Measurements from ENCODE around the gene STXBP1. TPM values are rescaled to one million over a fixed set of nuclear protein-coding genes. Genes with fewer than 3 reads are reported as not detected.

The STXBP1 gene
- total and polyA plus RNA-seq, 2 of the 8 experiments (the other 6 are each of a cell fraction or from before 2014, with no cell fraction given) = 11.5 to 60.9 TPM

- H3K23me2 ChIP-seq (ENCODE audit: low read depth, low read length) = peaks cover 5% of the 10 kb centered on the region; the same call in 1 of the 2 replicates
- H2BK15ac ChIP-seq (ENCODE audit: low read length) = no peak overlapping the region
- no peak overlapping the region for H3K4me3 ChIP-seq (ENCODE audit: extremely low read depth in 1 of 4, insufficient read depth in 2 of 4, low read depth in 3 of 4, low read length in 4 of 4)
- no peak overlapping the region for H3K4me2 ChIP-seq (ENCODE audit: insufficient read depth in 1 of 2, low read depth in 2 of 2, low read length in 2 of 2)
- H3K79me1 ChIP-seq (ENCODE audit: low read depth, low read length) = no peaks in the 10 kb centered on the region
- no peak for DNase-seq (ENCODE audit: low read depth in 1 of 2, low spot score in 2 of 2)
- H2BK5ac ChIP-seq (ENCODE audit: low read depth, low read length) = no peak overlapping the region
- no peak for FAIRE-seq
- no peak overlapping the region for H3K14ac ChIP-seq (ENCODE audit: insufficient read length)
- H3K36me3 ChIP-seq (ENCODE audit: control insufficient read depth in 2 of 4, insufficient read depth in 4 of 4, low read length in 3 of 4) = no peaks in the 10 kb centered on the region
- peaks cover 0 to 2% of the 10 kb centered on the region in 2 experiments for H4K20me1 ChIP-seq (replicated peaks in 1 of 2; ENCODE audit: control insufficient read depth in 1 of 2, insufficient read depth in 2 of 2, low read length in 2 of 2)
- no peak overlapping the region for H2BK20ac ChIP-seq (ENCODE audit: low read length)
- no peak overlapping the region for H3K4ac ChIP-seq (replicated peaks; ENCODE audit: insufficient read length, low read depth, low read length)
- CTCF ChIA-PET (ENCODE audit: partially characterized antibody) = interaction anchor here (0.6 to 13.7 kb wide), 48 partner anchors 10 to 529 kb away, joined by 3 to 193 read pairs (median 3); partner anchors contain the start of genes STXBP1, TOR2A and ZNF79
- TF ChIP-seq KDM1A (IDR thresholded peaks at IDR 0.05; ENCODE audit: borderline replicate concordance, low read length) (no peak), FOSL1 (IDR thresholded peaks at IDR 0.05; ENCODE audit: insufficient read depth, low read depth, low read length) (no peak), SUZ12 (IDR thresholded peaks at IDR 0.05; ENCODE audit: low read length) (no peak)
- no peak overlapping the region for H4K8ac ChIP-seq (ENCODE audit: extremely low read depth, insufficient read depth, low read length)
- H2AK5ac ChIP-seq (ENCODE audit: low read depth, low read length) = no peak overlapping the region
- no peaks in the 10 kb centered on the region for H3K79me2 ChIP-seq (ENCODE audit: control insufficient read depth in 1 of 2, insufficient read depth in 2 of 2, low read length in 2 of 2)
- no peak overlapping the region for H4K91ac ChIP-seq (replicated peaks; ENCODE audit: insufficient read length, low read length)
- H3K56ac ChIP-seq (replicated peaks; ENCODE audit: insufficient read length, low read depth, low read length) = no peak overlapping the region
- 80% methylated on average over 4 of the region's 5 CpGs; no CpG with 5 or more reads in 1 of the 2 experiments for WGBS, 2 experiments (ENCODE audit: extremely low coverage in 1 of 2, insufficient coverage in 1 of 2, insufficient read length in 1 of 2, insufficient replicate concordance in 2 of 2, low coverage in 1 of 2, low lambda C conversion rate in 2 of 2, missing lambda C conversion rate in 1 of 2)
- no peak overlapping the region for H3K9ac ChIP-seq (replicated peaks in 1 of 4; ENCODE audit: extremely low read depth in 1 of 4, low read depth in 3 of 4, low read length in 3 of 4)
- peaks cover 0 to 3% (median 0%) of the 10 kb centered on the region in 4 experiments; a peak in 2 of 7 replicates for H3K4me1 ChIP-seq (replicated peaks in 1 of 4; ENCODE audit: control insufficient read depth in 3 of 4, insufficient read depth in 4 of 4, low read length in 3 of 4)
- no peak overlapping the region for H2BK12ac ChIP-seq (ENCODE audit: low read depth, low read length)
- H2AFZ ChIP-seq (ENCODE audit: low read length) = no peak overlapping the region
- H4K5ac ChIP-seq (ENCODE audit: insufficient read length, low read depth, low read length) = no peak overlapping the region
- no peaks in the 10 kb centered on the region for H3K9me3 ChIP-seq (ENCODE audit: insufficient read depth in 2 of 2, low read depth in 1 of 2, low read length in 1 of 2)
- no peaks in the 10 kb centered on the region for H3K27me3 ChIP-seq (replicated peaks in 1 of 4; ENCODE audit: control insufficient read depth in 3 of 4, extremely low read depth in 1 of 4, insufficient read depth in 3 of 4, low read length in 3 of 4)
- H2BK120ac ChIP-seq (replicated peaks; ENCODE audit: low read depth, low read length) = no peak overlapping the region
- H3K18ac ChIP-seq (ENCODE audit: extremely low read depth, low read length) = no peak overlapping the region
- no peak overlapping the region for H3K23ac ChIP-seq (ENCODE audit: insufficient read length)
- no peak overlapping the region for H3K27ac ChIP-seq (ENCODE audit: low read depth, low read length)
- POLR2A ChIA-PET (ENCODE audit: partially characterized antibody) = interaction anchor here (0.6 to 1.8 kb wide), 5 partner anchors 8 to 146 kb away, joined by 3 to 4 read pairs (median 4); partner anchors contain the start of genes LRSAM1 and RPL12
These were observed 23.2 kb upstream of the STXBP1 start for GRCh38 chr9:127588740-127589506.
